Osteocyte (in vitro differentiated cells): Measurements from ENCODE around the gene GRID1. TPM values are rescaled to one million over a fixed set of nuclear protein-coding genes. Genes with fewer than 3 reads are reported as not detected.

Experiments used
- DNase-seq: peaks from one replicate; pipeline ENCODE4 v3.0.0; 2021; ENCODE audit warnings: mixed read lengths; ENCODE audit not compliant: unreplicated experiment; ENCODE audit errors: extremely low spot score
- H3K27ac Mint-ChIP-seq: one replicate; pipeline ENCODE4 v1.8.0; 2021; ENCODE audit warnings: mild to moderate bottlenecking, mixed read lengths; ENCODE audit not compliant: unreplicated experiment
- H3K27me3 Mint-ChIP-seq: one replicate; pipeline ENCODE4 v1.8.0; 2021; ENCODE audit warnings: mixed read lengths; ENCODE audit not compliant: unreplicated experiment
- H3K36me3 Mint-ChIP-seq: one replicate; pipeline ENCODE4 v1.8.0; 2021; ENCODE audit warnings: mixed read lengths; ENCODE audit not compliant: unreplicated experiment
- H3K4me1 Mint-ChIP-seq: one replicate; pipeline ENCODE4 v1.8.0; 2021; ENCODE audit warnings: mixed read lengths; ENCODE audit not compliant: unreplicated experiment
- H3K4me3 Mint-ChIP-seq: one replicate; pipeline ENCODE4 v1.8.0; 2021; ENCODE audit warnings: mild to moderate bottlenecking, moderate library complexity, mixed read lengths; ENCODE audit not compliant: unreplicated experiment
- H3K9me3 Mint-ChIP-seq: one replicate; pipeline ENCODE4 v1.8.0; 2021; ENCODE audit warnings: mixed read lengths; ENCODE audit not compliant: unreplicated experiment
- CTCF ChIP-seq: fragments of 200-600 bp; sonication (generic); IDR thresholded peaks from 2 replicates; pipeline ENCODE4 v1.5.0; 2021; ENCODE audit warnings: antibody characterized with exemption, mild to moderate bottlenecking, moderate library complexity
- total RNA-seq: library from RNA; stranded (reverse); gene quantifications from 2 replicates; pipeline ENCODE4 v1.2.1, GENCODE V29; 2021

GRID1 gene
- total RNA-seq, 1 donor from 2014 or later = 0.11 TPM

GRCh38 chr10:86073199-86073977, 293.2 kb downstream of the GRID1 start:
- Mint-ChIP-seq H3K4me1 (no peaks in the 10 kb centered on the region), H3K27ac (no peak overlapping the region)
- no peak for TF ChIP-seq CTCF

GRCh38 chr10:86072413-86072812, 294.2 kb downstream of the GRID1 start:
- Mint-ChIP-seq H3K27ac (no peak overlapping the region), H3K9me3 (peaks cover 3% of the 10 kb centered on the region), H3K4me1 (no peaks in the 10 kb centered on the region), H3K27me3 (no peaks in the 10 kb centered on the region), H3K36me3 (no peaks in the 10 kb centered on the region), H3K4me3 (no peak overlapping the region)
- TF ChIP-seq CTCF = no peak
- peak; percentile 8 for DNase-seq

More at GRCh38 chr10:86073199-86073977, 293.2 kb downstream of the GRID1 start:
- no peaks in the 10 kb centered on the region for H3K27me3 Mint-ChIP-seq
- H3K4me3 Mint-ChIP-seq = no peak overlapping the region
- peak; percentile 65 for DNase-seq
- H3K9me3 Mint-ChIP-seq = peaks cover 3% of the 10 kb centered on the region
- no peaks in the 10 kb centered on the region for H3K36me3 Mint-ChIP-seq

GRCh38 chr10:86071758-86072157, 294.8 kb downstream of the GRID1 start:
- peaks cover 3% of the 10 kb centered on the region for H3K9me3 Mint-ChIP-seq
- no peak for TF ChIP-seq CTCF
- no peaks in the 10 kb centered on the region for H3K27me3 Mint-ChIP-seq
- H3K27ac Mint-ChIP-seq = no peak overlapping the region
- DNase-seq = peak; percentile 36
- H3K4me3 Mint-ChIP-seq = no peak overlapping the region
- no peaks in the 10 kb centered on the region for H3K36me3 Mint-ChIP-seq
- H3K4me1 Mint-ChIP-seq = no peaks in the 10 kb centered on the region

GRCh38 chr10:86071145-86071544, 295.4 kb downstream of the GRID1 start:
- TF ChIP-seq CTCF = no peak
- Mint-ChIP-seq H3K9me3 (peaks cover under 1% of the 10 kb centered on the region), H3K27ac (no peak overlapping the region), H3K36me3 (no peaks in the 10 kb centered on the region), H3K27me3 (no peaks in the 10 kb centered on the region), H3K4me3 (no peak overlapping the region), H3K4me1 (no peaks in the 10 kb centered on the region)
- peak; percentile 38 for DNase-seq

- DNase-seq = peak; percentile 56
- Mint-ChIP-seq H3K27me3 (no peaks in the 10 kb centered on the region), H3K27ac (no peak overlapping the region), H3K36me3 (no peaks in the 10 kb centered on the region), H3K9me3 (no peaks in the 10 kb centered on the region), H3K4me3 (no peak overlapping the region), H3K4me1 (no peaks in the 10 kb centered on the region)
- TF ChIP-seq CTCF = no peak
Measured at GRCh38 chr10:86070278-86070677, 296.3 kb downstream of the GRID1 start.
